HepG2 (cell line): ENCODE data around the gene KLHL3. TPM values are rescaled to one million over a fixed set of nuclear protein-coding genes. Genes with fewer than 3 reads are reported as not detected.

Experiments used
- ATAC-seq: fragments of 200-7000 bp; cut with Tn5 transposase; 3 replicates; pipeline ENCODE4 v1.9.1; 2020; ENCODE audit warnings: mild to moderate bottlenecking, moderate library complexity
- BruUV-seq: library from RNA; stranded (reverse); fragments of 400-500 nt; replicated peaks from 2 replicates; lab custom pipeline; 2021; lab: Mats Ljungman, UMichigan
- CTCF ChIA-PET: fragments of 300-600 bp; formaldehyde crosslinking; extraction: SDS; loops from one replicate; lab custom pipeline; 2021; ENCODE audit warnings: low total read pairs, inconsistent platforms, low intra/inter-chr PET ratio; lab: Yijun Ruan, JAX
- POLR2A ChIA-PET: fragments of 350-600 bp; sonication (Branson Sonifier 250); formaldehyde crosslinking; loops from one replicate; lab custom pipeline; 2020; ENCODE audit warnings: antibody characterized with exemption, inconsistent platforms; lab: Yijun Ruan, JAX
- DNase-seq: peaks from one replicate; pipeline ENCODE4 v3.0.0-alpha.2; 2015; ENCODE audit warnings: low spot score
- FAIRE-seq: peaks from 3 replicates; lab custom pipeline; 2011; peaks lifted over from hg19 to GRCh38; lab: Jason Lieb, UNC
- H2AFZ ChIP-seq: one replicate; pipeline ENCODE4 v1.6.1; 2011; ENCODE audit warnings: low read length, inconsistent platforms
- H3K27ac ChIP-seq: fragments of 300-600 bp; 3 replicates; pipeline ENCODE4 v1.8.0; 2011; ENCODE audit warnings: mixed run types, mild to moderate bottlenecking, mixed read lengths, low read length, inconsistent platforms; ENCODE audit not compliant: insufficient read depth; ENCODE audit errors: extremely low read length
- H3K27me3 ChIP-seq, 2 experiments: fragments of 200-600 bp in 1 of 2; 2 replicates in 1 of 2; 3 replicates in 1 of 2; pipeline versions ENCODE4 v1.6.0 to v1.8.0; 2011; ENCODE audit warnings: low read length in 2 of 2, mild to moderate bottlenecking in 2 of 2, moderate library complexity in 2 of 2, inconsistent platforms in 1 of 2; ENCODE audit not compliant: insufficient read depth in 2 of 2, control insufficient read depth in 1 of 2
- H3K36me3 ChIP-seq, 2 experiments: fragments of 200-600 bp in 1 of 2; replicated peaks in 1 of 2; 2 replicates in 1 of 2; 3 replicates in 1 of 2; pipeline versions ENCODE4 v1.5.1 to v1.8.0; 2011; ENCODE audit warnings: low read length in 2 of 2, inconsistent platforms in 1 of 2; ENCODE audit not compliant: insufficient read depth in 2 of 2, control insufficient read depth in 1 of 2
- H3K4me1 ChIP-seq: 2 replicates; pipeline ENCODE4 v1.5.1; 2012; ENCODE audit warnings: low read length, inconsistent platforms; ENCODE audit not compliant: insufficient read depth
- H3K4me2 ChIP-seq: 2 replicates; pipeline ENCODE4 v1.6.0; 2011; ENCODE audit warnings: low read depth, low read length, inconsistent platforms
- H3K4me3 ChIP-seq, 3 experiments: fragments of 200-600 bp in 1 of 3; sonication (generic), shearing (Covaris generic) in 1 of 3; replicated peaks in 1 of 3; 2 replicates each; pipeline ENCODE4 v1.5.1; 2011 to 2016; ENCODE audit warnings: low read length in 3 of 3, inconsistent platforms in 2 of 3, low read depth in 2 of 3, mild to moderate bottlenecking in 2 of 3, control low read depth in 1 of 3, mixed read lengths in 1 of 3; ENCODE audit not compliant: insufficient read depth in 1 of 3
- H3K79me2 ChIP-seq: one replicate; pipeline ENCODE4 v1.6.1; 2011; ENCODE audit warnings: low read length, inconsistent platforms; ENCODE audit not compliant: insufficient read depth
- H3K9ac ChIP-seq: 2 replicates; pipeline ENCODE4 v1.6.0; 2011; ENCODE audit warnings: mild to moderate bottlenecking, low read depth, low read length, inconsistent platforms; ENCODE audit not compliant: insufficient read depth
- H3K9me3 ChIP-seq: 2 replicates; pipeline ENCODE4 v1.5.1; 2012; ENCODE audit warnings: mild to moderate bottlenecking, low read length
- H4K20me1 ChIP-seq: 2 replicates; pipeline ENCODE4 v1.6.0; 2011; ENCODE audit warnings: inconsistent platforms, mild to moderate bottlenecking, low read length, moderate library complexity; ENCODE audit not compliant: insufficient read depth
- AFF4 ChIP-seq: sonication (generic); formaldehyde crosslinking; IDR thresholded peaks from 2 replicates; pipeline ENCODE4 v1.4.0; 2020; ENCODE audit warnings: missing genetic modification reagents
- ATF4 ChIP-seq, 2 experiments: fragments of 450-650 bp in 1 of 2; sonication (generic) in 1 of 2; formaldehyde crosslinking; IDR thresholded peaks; 2 replicates each; pipeline versions ENCODE4 v1.5.0 to v1.8.0; 2020 to 2022; ENCODE audit warnings: mild to moderate bottlenecking in 1 of 2, missing genetic modification reagents in 1 of 2
- EEA1 ChIP-seq: sonication (generic); formaldehyde crosslinking; IDR thresholded peaks from 2 replicates; pipeline ENCODE4 v1.5.1; 2020; ENCODE audit warnings: mild to moderate bottlenecking, missing genetic modification reagents, borderline replicate concordance
- GATA4 ChIP-seq: sonication (generic); IDR thresholded peaks from 2 replicates; pipeline ENCODE4 v1.6.1; 2016; ENCODE audit warnings: antibody characterized with exemption, low read depth, borderline replicate concordance
- HNRNPLL ChIP-seq: fragments of 200-400 bp; formaldehyde crosslinking; IDR thresholded peaks from 2 replicates; pipeline ENCODE4 v1.6.1; 2017; ENCODE audit warnings: mild to moderate bottlenecking, low read depth, low read length; ENCODE audit not compliant: poor library complexity, severe bottlenecking
- KLF15 ChIP-seq: sonication (generic); formaldehyde crosslinking; IDR thresholded peaks from 2 replicates; pipeline ENCODE4 v1.8.1; 2023; ENCODE audit warnings: borderline replicate concordance, mild to moderate bottlenecking, inconsistent platforms, missing genetic modification reagents, mixed read lengths
- PRPF4 ChIP-seq: fragments of 200-400 bp; formaldehyde crosslinking; IDR thresholded peaks from 2 replicates; pipeline ENCODE4 v1.6.1; 2016; ENCODE audit warnings: low read length, low read depth; ENCODE audit not compliant: poor library complexity, severe bottlenecking
- RFX3 ChIP-seq: IDR thresholded peaks from 2 replicates; pipeline ENCODE4 v1.6.1; 2016; ENCODE audit warnings: missing biosample characterization, missing genetic modification reagents
- ZBTB10 ChIP-seq: sonication (generic); formaldehyde crosslinking; IDR thresholded peaks from 2 replicates; pipeline ENCODE4 v1.4.0; 2020; ENCODE audit warnings: missing genetic modification reagents, borderline replicate concordance
- ZNF354B ChIP-seq: sonication (generic); formaldehyde crosslinking; IDR thresholded peaks from 2 replicates; pipeline ENCODE4 v1.8.0; 2022; ENCODE audit warnings: mild to moderate bottlenecking, missing genetic modification reagents
- ZNF607 ChIP-seq: sonication (generic); formaldehyde crosslinking; IDR thresholded peaks from 2 replicates; pipeline ENCODE4 v1.5.1; 2020; ENCODE audit warnings: missing genetic modification reagents, mild to moderate bottlenecking, borderline replicate concordance
- ZNF784 ChIP-seq: sonication (generic); formaldehyde crosslinking; IDR thresholded peaks from 2 replicates; pipeline ENCODE4 v1.5.1; 2020; ENCODE audit warnings: missing genetic modification reagents, mild to moderate bottlenecking, borderline replicate concordance
- WGBS: methylation state at CpG from one replicate; pipeline ENCODE4 v1.1.6; 2017; ENCODE audit warnings: low lambda C conversion rate; 5-methylcytosine and 5-hydroxymethylcytosine counted together
- in situ Hi-C: cut with HindIII; loops from 2 replicates; pipeline ENCODE4 v1.10.0; 2017; ENCODE audit warnings: low pct_unique_long_range_greater_than_20kb; ENCODE audit not compliant: extremely low pct_ligation_motif_present
- intact Hi-C: fragments of 100-400 bp; cut with micrococcal nuclease; formaldehyde crosslinking; loops from one replicate; pipeline ENCODE4 v1.10.0; 2022; ENCODE audit not compliant: unreplicated experiment
- polyA plus RNA-seq, 8 experiments: library from polyadenylated mRNA; depleted of rRNA in 3 of 8; stranded (reverse) in 7 of 8; unstranded in 1 of 8; fragments of >200 nt; fragmentation: Illumina TruSeq in 4 of 8; extraction: Trizol in 4 of 8; gene quantifications; 2 replicates each; pipeline versions ENCODE4 v1.2.1 to v1.2.3, GENCODE V29; 2011 to 2016; ENCODE audit warnings: low read depth in 4 of 8, missing spikeins in 1 of 8, mixed read lengths in 1 of 8; ENCODE audit not compliant: insufficient read depth in 1 of 8
- total RNA-seq, 5 experiments: library from RNA; depleted of rRNA; stranded (reverse); fragments of >200 nt; fragmentation: Illumina TruSeq; extraction: Trizol; gene quantifications; 2 replicates each; pipeline ENCODE4 v1.2.3, GENCODE V29; 2016; ENCODE audit warnings: low read depth in 1 of 5

KLHL3 gene
- total and polyA plus RNA-seq, 2 of the 13 experiments (the other 11 are each of a cell fraction or from before 2014, with no cell fraction given), result 0.02 to 0.08 TPM

- TF ChIP-seq ZBTB10 (CRISPR knock-in tag), result no peak
- no peak for TF ChIP-seq EEA1 (CRISPR knock-in tag)
Measured at GRCh38 chr5:137602721-137603273, 133.1 kb downstream of the KLHL3 start (continued).

GRCh38 chr5:137600721-137601360 lies 135.0 kb downstream of the KLHL3 start:
- no peak overlapping the region for H3K27ac ChIP-seq
- ChIA-PET POLR2A (no interaction called here), CTCF (no interaction called here)
- no peak overlapping the region for H3K9ac ChIP-seq
- H3K79me2 ChIP-seq, result no peaks in the 10 kb centered on the region
- intact Hi-C loops, result no loop called here
- ATAC-seq (no peak), FAIRE-seq (no peak), DNase-seq (no peak)
- no peak for TF ChIP-seq ZNF607 (CRISPR knock-in tag)
- no peak for TF ChIP-seq KLF15
- no peak for TF ChIP-seq PRPF4
- no peak for TF ChIP-seq ZNF784
- TF ChIP-seq HNRNPLL, result no peak
- TF ChIP-seq RFX3 (CRISPR knock-in tag), result no peak
- TF ChIP-seq AFF4 (CRISPR knock-in tag), result no peak
- TF ChIP-seq ATF4 (CRISPR knock-in tag; IDR thresholded peaks at IDR 0.05), result no peak
- no peak for TF ChIP-seq ZNF354B (CRISPR knock-in tag)
- no peak for TF ChIP-seq GATA4
- WGBS, result 7% methylated on average over 4 of the region's 6 CpGs
- H3K36me3 ChIP-seq, result no peaks in the 10 kb centered on the region
- H3K4me2 ChIP-seq, result no peak overlapping the region
- H2AFZ ChIP-seq, result no peak overlapping the region
- peaks cover 2 to 34% of the 10 kb centered on the region in 2 experiments; a peak in 3 of 5 replicates for H3K27me3 ChIP-seq
- in situ Hi-C loops, result no loop called here
- BruUV-seq, result no TSS peak
- no peaks in the 10 kb centered on the region for H3K4me1 ChIP-seq
- H3K4me3 ChIP-seq, result no peak overlapping the region
- no peaks in the 10 kb centered on the region for H3K9me3 ChIP-seq
- H4K20me1 ChIP-seq, result 0 out of 2 replicates have a peak, but pooled peaks cover 3% of the 10 kb centered on the region
